Fibroblast of skin of left biceps (primary cell): ENCODE data around the gene SLC43A2.
A peak's percentile ranks its signal among the peaks of the same experiment; 100 is the strongest.

Experiments used
- DNase-seq, 2 experiments: peaks; one replicate each; pipeline ENCODE4 v3.0.0-alpha.2; 2013; ENCODE audit warnings: low read depth in 2 of 2

The SLC43A2 gene

DNA sequence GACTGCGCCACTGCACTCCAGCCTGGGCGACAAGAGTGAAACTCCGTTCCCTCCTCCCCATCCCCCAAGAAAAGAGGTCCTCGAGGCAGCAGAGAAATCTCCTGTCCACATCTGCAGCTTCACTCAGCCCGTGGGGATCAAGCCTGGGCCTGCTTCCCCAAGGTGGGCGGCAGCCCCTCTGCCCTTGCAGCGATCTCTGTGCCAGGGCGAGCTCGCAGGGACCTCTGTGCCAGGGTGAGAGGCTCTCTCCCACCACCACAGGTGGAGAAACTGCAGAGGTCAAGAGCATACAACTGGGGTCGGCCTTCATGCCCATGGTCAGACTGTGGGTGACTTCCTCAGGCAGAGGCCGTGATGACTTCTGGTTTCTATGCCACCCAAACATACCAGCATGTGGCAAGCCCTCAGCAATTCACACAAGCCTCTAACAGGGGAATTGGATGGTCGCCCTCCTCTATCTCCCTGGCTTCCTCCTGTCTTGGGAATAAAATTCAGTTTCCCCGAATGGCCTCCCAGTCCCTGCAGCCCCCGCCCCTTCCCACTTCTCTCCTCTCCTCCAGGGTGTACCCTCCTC, 5.5 kb downstream of the SLC43A2 start:
- no peak for DNase-seq

- DNase-seq = no peak
Measured at GRCh38 chr17:1621273-1621954, 7.2 kb downstream of the SLC43A2 start.

DNA sequence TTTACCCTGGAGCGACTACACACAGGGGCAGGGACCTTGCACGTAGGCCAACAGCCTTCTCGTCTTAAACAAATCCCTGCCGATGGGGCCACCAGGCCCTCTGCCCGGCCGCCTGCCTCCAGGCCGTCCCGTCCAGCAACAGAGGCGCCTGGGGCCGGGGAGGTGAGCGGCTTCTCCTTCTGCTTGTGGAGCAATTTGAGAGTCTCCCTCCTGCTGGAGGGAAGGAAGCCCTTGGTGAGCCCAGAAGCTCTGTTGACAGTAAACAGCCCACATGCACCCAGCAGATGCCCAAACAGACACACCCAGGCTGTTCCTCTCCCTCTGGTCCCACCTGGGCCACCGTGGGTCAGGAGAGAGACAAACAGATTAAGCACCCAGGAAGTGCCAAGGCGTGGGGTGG, 8.1 kb downstream of the SLC43A2 start:
- no peak for DNase-seq

GRCh38 chr17:1617620-1618174, 10.9 kb downstream of the SLC43A2 start:
- peak in 1 of 2 experiments; percentile 21 for DNase-seq

DNA sequence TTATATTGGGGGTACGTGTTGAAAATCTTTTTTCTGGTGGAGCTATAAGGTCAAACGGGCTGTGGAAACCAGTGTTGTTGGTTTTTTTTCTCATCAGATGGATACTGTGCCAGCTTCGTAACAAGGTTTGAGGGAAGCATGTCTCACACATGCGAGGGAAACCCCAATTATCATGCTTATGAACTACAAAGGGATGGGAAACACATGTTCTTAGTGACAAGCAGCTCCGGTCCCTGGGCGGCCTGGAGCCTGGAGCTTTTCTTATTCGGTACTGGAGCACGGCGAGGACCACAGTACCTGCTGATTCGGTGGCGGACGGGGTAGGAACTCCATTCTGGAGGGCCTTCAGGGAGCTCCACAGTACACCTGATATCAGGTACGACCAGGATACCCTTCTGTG, 12.5 kb downstream of the SLC43A2 start:
- DNase-seq = no peak

GRCh38 chr17:1612400-1612799, 16.2 kb downstream of the SLC43A2 start:
- DNase-seq = no peak

- DNase-seq = no peak
Measured at GRCh38 chr17:1611715-1612114, 16.9 kb downstream of the SLC43A2 start.

GRCh38 chr17:1608676-1609075, 20.0 kb downstream of the SLC43A2 start:
- no peak for DNase-seq

DNA sequence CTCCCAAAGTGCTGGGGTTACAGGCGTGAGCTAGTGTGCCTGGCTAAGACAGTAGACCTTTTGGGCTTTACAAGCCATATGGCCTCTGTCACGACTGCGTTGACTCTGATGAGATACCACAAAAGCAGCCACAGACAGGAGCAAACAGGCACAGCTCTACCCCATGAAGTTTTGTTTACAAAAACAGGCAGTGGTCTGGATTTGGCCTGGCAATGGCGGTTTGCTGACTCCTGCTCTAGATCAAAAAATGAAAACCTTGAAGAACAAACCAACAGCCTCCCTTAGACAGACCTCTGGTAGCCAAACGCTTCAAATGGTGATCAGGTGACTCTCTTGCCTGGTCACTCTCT, 20.7 kb downstream of the SLC43A2 start:
- no peak for DNase-seq

- DNase-seq = no peak
Measured at GRCh38 chr17:1606352-1606985, 22.2 kb downstream of the SLC43A2 start.

DNA sequence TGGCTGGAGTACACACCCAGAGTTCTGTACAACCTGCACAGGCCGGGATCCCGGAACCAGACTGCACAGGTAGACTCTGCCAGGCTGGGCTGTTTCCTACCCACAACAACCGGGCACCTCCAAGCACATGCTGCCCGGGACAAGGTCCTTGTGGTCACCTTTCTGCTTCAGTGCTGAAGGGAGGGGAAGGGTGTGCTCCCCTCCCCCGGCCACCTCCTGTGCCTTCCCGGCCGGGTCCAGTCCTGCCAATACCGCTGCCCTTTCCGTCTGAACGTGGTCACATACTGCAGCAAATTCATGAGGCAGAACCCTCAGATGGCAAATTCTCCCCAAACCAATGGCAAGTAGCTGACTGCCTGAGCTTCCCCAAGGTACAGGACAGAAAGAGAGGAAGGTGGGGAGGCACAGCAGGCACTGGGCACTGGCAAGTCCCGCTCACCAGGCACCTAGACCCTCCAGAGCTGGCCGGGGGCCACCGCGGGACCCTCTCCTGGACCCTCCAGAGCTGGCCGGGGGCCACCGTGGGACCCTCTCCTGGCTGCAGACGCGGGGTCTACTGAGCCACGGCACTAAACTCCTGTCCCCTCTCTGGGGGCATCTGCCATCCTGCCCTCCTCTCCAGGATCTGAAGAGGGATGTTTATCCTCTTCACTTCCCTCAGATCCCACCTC, 22.8 kb downstream of the SLC43A2 start:
- DNase-seq = no peak

GRCh38 chr17:1604831-1605528, 23.7 kb downstream of the SLC43A2 start:
- no peak for DNase-seq

DNA sequence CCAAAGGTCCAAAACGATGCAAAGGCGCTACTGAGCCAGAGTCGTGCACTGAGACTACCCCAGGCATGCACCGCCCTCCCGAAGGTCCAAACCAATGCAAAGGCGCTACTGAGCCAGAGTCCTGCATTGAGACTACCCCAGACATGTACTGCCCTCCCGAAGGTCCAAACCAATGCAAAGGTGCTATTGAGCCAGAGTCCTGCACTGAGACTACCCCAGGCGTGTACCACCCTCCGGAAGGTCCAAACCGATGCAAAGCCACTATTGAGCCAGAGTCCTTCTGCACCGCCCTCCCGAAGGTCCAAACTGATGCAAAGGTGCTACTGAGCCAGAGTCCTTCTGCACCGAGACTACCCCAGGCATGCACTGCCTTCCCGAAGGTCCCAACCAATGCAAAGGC, 27.1 kb downstream of the SLC43A2 start:
- DNase-seq = no peak

GRCh38 chr17:1598399-1599095, 30.1 kb downstream of the SLC43A2 start:
- DNase-seq = no peak

DNA sequence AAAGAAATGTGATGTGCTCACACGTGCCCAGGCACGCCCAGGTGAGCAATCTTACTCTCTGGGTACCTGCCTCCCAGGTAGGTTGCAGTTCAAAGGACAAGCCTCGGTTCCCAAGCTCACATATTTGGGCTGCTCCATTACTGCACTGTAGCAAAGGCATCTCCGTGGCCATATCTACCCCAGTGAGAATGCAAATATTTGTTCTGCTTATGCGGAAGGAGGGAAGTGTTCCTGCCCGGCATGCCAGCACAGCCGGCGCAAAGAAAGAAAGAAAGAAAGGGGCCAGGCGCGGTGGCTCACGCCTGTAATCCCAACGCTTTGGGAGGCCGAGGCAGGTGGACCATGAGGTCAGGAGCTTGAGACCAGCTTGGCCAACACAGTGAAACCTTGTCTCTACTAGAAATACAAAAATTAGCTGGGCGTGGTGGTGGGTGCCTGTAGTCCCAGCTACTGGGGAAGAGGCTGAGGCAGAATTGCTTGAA, 30.7 kb downstream of the SLC43A2 start:
- no peak for DNase-seq

DNA sequence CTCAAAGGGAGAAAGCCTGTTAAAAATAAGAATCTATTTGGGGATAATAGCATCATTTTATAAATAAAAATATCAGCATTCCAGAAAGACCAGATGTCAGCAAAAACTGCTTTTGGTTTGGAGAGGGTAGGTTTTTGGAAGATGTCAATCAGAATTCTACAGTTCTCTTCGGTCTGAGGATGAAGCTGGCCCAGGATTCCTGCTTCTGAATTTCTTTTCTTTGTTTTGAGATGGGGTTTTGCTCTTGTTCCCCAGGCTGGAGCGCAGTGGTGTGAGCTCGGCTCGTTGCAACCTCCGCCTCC, 35.1 kb downstream of the SLC43A2 start:
- no peak for DNase-seq

DNA sequence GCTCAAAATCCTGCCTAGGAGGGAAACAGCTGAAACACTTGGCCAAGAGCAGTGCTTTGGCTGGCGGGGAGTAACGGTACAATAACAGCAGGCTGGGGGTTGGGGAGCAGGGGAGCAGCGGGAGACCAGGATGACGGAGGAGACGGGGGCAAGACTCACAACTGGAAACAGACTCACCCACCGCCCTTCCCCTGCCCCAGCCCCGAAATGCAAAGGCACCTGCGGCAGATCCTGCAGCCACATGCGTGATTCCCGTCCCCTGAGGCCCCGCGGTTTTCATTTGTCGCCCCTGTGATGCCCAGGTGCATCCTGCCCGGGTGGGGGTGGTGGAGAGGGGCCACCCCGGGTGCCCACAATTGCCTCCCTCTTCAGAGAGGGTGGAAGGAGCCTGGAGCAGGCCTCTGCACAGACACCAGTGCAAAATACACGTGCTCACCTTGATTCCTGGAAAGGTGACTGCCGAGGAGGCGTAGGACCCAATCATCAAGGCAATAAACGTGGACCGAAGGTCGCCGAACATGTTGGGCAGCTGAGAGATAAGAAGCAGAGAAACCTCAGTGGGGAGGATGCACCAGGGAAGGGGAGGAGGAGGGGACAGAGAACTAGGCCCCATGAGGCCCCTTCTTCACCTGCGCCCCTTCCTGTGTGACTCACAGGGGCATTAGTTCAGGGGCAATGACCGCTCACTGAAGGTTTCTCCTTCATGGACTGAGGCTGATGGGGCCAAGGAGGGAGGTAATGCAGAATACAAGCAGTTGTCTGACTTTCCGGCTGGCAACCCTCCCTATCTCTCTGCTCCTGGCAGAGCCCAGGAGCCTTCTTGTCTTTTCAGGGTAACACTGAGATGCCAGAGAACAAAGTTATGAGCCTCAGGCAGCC, 35.6 kb downstream of the SLC43A2 start:
- DNase-seq = no peak

- no peak for DNase-seq
Measured at GRCh38 chr17:1591474-1592090, 37.1 kb downstream of the SLC43A2 start.

DNA sequence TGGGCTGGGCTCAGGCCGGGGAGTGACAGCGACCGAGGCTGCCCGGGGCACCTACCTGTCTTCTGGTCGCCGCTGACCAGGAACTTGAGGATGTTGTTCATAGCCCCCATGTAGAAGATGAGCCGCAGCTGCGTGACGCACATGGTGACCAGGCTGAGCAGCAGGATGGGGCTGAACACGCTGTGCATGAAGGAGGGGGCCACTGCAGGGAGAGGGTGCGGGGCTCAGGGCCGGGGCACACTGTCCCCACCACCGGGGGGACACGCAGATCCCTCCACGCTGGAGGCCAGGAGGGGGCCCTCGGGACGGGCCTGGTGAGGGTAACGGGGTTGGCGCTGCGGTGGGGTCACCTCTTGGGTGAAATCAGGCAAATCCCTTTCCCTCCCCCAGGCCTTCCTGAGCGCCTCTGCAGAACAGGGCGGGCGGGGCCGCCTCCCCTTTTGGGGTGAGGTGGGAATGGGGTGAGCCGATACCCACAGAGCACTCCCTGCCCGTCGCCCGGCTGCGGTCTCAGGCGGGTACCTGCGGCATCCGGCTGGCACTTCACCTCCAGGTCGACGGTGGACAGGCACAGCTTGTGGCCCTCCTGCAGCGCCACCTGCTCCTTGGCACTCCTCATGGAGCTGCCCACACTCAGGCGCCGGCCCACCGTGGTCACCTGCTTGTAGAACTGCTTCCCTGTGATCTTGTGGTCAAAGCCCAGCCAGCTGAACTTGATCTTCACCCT, 37.7 kb downstream of the SLC43A2 start:
- no peak for DNase-seq
